ENCODE measurements around the gene PLPP7.
"Not testable (repeated sequence)": the region's sequence is repeated elsewhere in the genome, so short reads cannot be mapped to it uniquely, and the experiment has no call there.

PLPP7 gene

GRCh38 chr9:131289301-131290035 lies at the start of gene PLPP7:
Gene PLPP7 (plus strand): TSS chr9:131289723. CDS start chr9:131289998, 275 bp downstream.
- DNase-seq (ENCODE audit: low read depth, low spot score) = peak; percentile 62

- no peak for DNase-seq (ENCODE audit: low read depth, low spot score)
Measured at GRCh38 chr9:131240047-131240921, 49.2 kb upstream of the PLPP7 start.

- DNase-seq (ENCODE audit: low read depth, low spot score) = not testable (repeated sequence)
Measured at GRCh38 chr9:131244331-131244730, 45.2 kb upstream of the PLPP7 start.

GRCh38 chr9:131246618-131247017 lies 42.9 kb upstream of the PLPP7 start:
- no peak for DNase-seq (ENCODE audit: low read depth, low spot score)

GRCh38 chr9:131252120-131252519 lies 37.4 kb upstream of the PLPP7 start:
- no peak for DNase-seq (ENCODE audit: low read depth, low spot score)

- peak; percentile 71 for DNase-seq (ENCODE audit: low read depth, low spot score)
Measured at GRCh38 chr9:131253891-131254491, 35.5 kb upstream of the PLPP7 start.

- no peak for DNase-seq (ENCODE audit: low read depth, low spot score)
Measured at GRCh38 chr9:131254626-131255025, 34.9 kb upstream of the PLPP7 start.

- DNase-seq (ENCODE audit: low read depth, low spot score) = no peak
Measured at GRCh38 chr9:131255676-131256197, 33.8 kb upstream of the PLPP7 start.

GRCh38 chr9:131257266-131258025 lies 32.1 kb upstream of the PLPP7 start:
- no peak for DNase-seq (ENCODE audit: low read depth, low spot score)

GRCh38 chr9:131258186-131258585 lies 31.3 kb upstream of the PLPP7 start:
- DNase-seq (ENCODE audit: low read depth, low spot score) = no peak

- no peak for DNase-seq (ENCODE audit: low read depth, low spot score)
Measured at GRCh38 chr9:131258698-131259431, 30.7 kb upstream of the PLPP7 start.

- no peak for DNase-seq (ENCODE audit: low read depth, low spot score)
Measured at GRCh38 chr9:131259432-131259898, 30.1 kb upstream of the PLPP7 start.

- no peak for DNase-seq (ENCODE audit: low read depth, low spot score)
Measured at GRCh38 chr9:131259916-131260597, 29.5 kb upstream of the PLPP7 start.

GRCh38 chr9:131260751-131261452 lies 28.6 kb upstream of the PLPP7 start:
- no peak for DNase-seq (ENCODE audit: low read depth, low spot score)

- no peak for DNase-seq (ENCODE audit: low read depth, low spot score)
Measured at GRCh38 chr9:131262327-131263032, 27.0 kb upstream of the PLPP7 start.

GRCh38 chr9:131263033-131263343 lies 26.5 kb upstream of the PLPP7 start:
- not testable (repeated sequence) for DNase-seq (ENCODE audit: low read depth, low spot score)

- DNase-seq (ENCODE audit: low read depth, low spot score) = no peak
Measured at GRCh38 chr9:131263701-131264100, 25.8 kb upstream of the PLPP7 start.

- DNase-seq (ENCODE audit: low read depth, low spot score) = no peak
Measured at GRCh38 chr9:131264231-131264630, 25.3 kb upstream of the PLPP7 start.

Data from ELF-1 (cell line).